DOHH2 (cell line): ENCODE results near the gene CELA2A.

Experiments
- EZH2phosphoT487 ChIP-seq: fragments of 200-600 bp; sonication (generic); IDR thresholded peaks from 2 replicates; pipeline ENCODE4 v1.6.1; 2017; ENCODE audit warnings: borderline replicate concordance, mild to moderate bottlenecking, antibody characterized with exemption, low read length, moderate library complexity, mixed read lengths
- TF ChIP-seq, protein P1 (sequence below): fragments of 200-600 bp; sonication (generic); IDR thresholded peaks from one replicate; pipeline ENCODE4 v1.5.1; 2014; ENCODE audit warnings: antibody characterized with exemption, mild to moderate bottlenecking, low read depth, low read length; ENCODE audit not compliant: poor library complexity, severe bottlenecking

DNA sequence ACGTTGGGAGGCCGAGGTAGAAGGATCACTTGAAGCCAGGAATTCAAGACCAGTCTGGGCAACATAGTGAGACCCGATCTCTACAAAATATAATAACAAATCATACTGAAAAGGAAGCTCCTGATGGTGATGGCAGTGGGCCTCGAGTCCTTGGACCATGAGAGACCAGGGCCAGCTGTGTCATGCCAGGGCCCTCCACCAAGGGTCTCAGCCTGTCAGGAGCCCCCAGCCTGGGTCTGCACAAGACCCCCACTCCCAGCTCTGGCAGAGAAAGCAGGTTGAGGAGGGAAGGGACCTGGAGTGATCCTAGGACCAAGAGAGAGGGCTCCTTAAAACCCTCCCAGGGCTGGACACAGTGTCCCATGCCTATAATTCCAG, 25.0 kb upstream of the CELA2A start:
- TF ChIP-seq, protein P1, sequence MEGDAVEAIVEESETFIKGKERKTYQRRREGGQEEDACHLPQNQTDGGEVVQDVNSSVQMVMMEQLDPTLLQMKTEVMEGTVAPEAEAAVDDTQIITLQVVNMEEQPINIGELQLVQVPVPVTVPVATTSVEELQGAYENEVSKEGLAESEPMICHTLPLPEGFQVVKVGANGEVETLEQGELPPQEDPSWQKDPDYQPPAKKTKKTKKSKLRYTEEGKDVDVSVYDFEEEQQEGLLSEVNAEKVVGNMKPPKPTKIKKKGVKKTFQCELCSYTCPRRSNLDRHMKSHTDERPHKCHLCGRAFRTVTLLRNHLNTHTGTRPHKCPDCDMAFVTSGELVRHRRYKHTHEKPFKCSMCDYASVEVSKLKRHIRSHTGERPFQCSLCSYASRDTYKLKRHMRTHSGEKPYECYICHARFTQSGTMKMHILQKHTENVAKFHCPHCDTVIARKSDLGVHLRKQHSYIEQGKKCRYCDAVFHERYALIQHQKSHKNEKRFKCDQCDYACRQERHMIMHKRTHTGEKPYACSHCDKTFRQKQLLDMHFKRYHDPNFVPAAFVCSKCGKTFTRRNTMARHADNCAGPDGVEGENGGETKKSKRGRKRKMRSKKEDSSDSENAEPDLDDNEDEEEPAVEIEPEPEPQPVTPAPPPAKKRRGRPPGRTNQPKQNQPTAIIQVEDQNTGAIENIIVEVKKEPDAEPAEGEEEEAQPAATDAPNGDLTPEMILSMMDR, result no peak
- no peak for TF ChIP-seq EZH2phosphoT487
